Measurements from ENCODE around the gene EVX2. TPM values are rescaled to one million over a fixed set of nuclear protein-coding genes. Genes with fewer than 3 reads are reported as not detected.

Gene EVX2
- total RNA-seq = 0.09 TPM in 1 of 2 replicates, not detected in the other

GRCh38 chr2:176083796-176084261 lies at the start of gene EVX2:
EVX2 (minus strand) TSS chr2:176083962; CDS start chr2:176083776, 186 bp downstream.

GRCh38 chr2:176128982-176129796 lies 45.4 kb upstream of the EVX2 start, which contains the start of gene HOXD8:
HOXD8 (plus strand) TSS chr2:176129705; CDS start chr2:176130367, 662 bp downstream.

DNA sequence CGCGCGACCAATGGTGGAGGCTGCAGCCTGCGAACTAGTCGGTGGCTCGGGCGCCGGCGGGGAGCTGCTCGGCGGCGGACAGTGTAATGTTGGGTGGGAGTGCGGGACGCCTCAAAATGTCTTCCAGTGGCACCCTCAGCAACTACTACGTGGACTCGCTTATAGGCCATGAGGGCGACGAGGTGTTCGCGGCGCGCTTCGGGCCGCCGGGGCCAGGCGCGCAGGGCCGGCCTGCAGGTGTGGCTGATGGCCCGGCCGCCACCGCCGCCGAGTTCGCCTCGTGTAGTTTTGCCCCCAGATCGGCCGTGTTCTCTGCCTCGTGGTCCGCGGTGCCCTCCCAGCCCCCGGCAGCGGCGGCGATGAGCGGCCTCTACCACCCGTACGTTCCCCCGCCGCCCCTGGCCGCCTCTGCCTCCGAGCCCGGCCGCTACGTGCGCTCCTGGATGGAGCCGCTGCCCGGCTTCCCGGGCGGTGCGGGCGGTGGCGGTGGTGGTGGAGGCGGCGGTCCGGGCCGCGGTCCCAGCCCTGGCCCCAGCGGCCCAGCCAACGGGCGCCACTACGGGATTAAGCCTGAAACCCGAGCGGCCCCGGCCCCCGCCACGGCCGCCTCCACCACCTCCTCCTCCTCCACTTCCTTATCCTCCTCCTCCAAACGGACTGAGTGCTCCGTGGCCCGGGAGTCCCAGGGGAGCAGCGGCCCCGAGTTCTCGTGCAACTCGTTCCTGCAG lies 39.1 kb upstream of the EVX2 start, which contains the start of gene HOXD9:
TSS of gene HOXD9 (plus strand) at position 37 of the 728 bp plus-strand sequence. CDS start at position 87, 50 bp downstream.

DNA sequence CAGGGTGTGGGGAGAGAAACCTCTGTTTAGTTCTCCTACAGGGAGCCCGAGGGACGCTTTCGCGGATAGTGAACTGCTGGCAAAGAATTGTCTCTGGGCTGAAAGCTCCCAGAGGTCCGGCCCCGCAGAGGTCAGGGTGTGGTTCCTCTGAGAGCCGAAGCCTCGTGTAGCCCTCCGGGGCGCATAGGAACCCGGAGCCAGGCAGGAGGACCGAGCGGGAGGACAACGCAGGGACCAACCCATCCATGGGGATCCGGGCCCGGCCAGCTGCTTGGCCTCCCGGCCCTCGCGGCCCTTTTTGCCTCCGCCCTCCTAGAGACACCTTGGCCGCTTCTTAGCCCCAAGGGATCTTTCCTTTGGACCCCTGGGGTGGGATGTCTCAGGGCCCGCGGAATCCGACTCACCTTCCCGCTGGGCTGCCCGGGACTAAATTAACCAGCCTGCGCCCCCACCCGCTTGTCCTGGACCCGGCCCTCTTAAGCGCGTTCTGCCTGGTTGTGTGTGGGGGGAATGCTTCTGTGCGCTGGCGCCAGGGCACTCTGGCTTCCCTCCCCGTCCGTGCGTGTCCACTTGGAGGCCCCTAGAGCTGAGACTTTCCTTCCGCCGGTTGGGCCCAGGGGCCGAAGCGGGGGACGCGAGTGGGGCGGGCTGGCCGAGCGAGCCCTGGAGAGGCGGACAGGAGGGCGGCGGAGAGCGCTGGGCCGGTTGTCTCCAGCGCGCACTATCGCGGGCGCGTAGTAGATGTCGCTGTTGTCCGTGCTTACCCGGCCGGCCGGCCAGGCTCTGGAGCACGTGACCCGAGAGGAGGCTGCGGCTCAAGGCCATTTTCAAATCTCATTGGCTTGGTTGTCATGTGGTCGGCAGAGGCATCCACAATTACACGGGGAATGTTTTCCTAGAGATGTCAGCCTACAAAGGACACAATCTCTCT lies 32.4 kb upstream of the EVX2 start, which contains the start of gene HOXD10:
TSS of gene HOXD10 (plus strand) at position 896 of the 931 bp plus-strand sequence. CDS start 56 bp downstream, outside the sequence.

GRCh38 chr2:176106581-176107539 lies 23.1 kb upstream of the EVX2 start, which contains the start of gene HOXD11:
HOXD11 (plus strand) TSS chr2:176107280; CDS start chr2:176107356, 76 bp downstream.

GRCh38 chr2:176099728-176100546 lies 16.2 kb upstream of the EVX2 start, which contains the start of gene HOXD12:
HOXD12 (plus strand) TSS chr2:176099795; CDS start chr2:176099802, 7 bp downstream.

DNA sequence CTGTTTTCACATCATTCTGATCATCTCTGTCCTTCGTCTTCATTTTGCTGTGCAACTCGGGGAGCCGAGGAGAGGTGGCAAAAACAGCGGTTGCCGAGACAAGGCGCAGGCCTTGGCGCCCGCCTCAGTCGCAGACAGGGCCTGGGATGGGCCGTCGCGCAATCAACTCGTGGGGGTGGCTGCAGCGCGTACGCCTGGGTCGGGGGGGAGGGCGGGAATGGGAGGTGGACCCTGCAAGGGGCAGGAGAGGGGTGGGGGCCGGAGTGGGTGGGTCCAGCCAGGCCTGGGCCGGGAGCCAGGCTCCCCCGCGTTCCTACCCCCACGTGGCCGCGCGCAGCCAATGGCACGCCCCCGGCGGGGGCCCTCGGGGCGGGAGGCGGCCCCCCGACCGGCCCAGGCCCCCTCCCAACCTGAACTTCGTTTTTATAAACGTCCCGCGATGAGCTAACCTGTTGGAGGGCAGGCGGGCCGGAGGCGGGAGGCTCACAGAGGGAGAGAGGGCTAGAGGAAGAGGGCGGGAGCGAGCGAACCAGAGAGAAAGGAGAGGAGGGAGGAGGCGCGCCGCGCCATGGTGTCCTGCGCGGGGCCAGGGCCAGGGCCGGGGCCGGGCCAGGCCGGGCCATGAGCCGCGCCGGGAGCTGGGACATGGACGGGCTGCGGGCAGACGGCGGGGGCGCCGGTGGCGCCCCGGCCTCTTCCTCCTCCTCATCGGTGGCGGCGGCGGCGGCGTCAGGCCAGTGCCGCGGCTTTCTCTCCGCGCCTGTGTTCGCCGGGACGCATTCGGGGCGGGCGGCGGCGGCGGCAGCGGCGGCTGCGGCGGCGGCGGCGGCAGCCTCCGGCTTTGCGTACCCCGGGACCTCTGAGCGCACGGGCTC lies 8.7 kb upstream of the EVX2 start, which contains the start of gene HOXD13:
TSS of gene HOXD13 (plus strand) at position 452 of the 875 bp plus-strand sequence. CDS start at position 622, 170 bp downstream.

Other genes starting within 250 kb of the EVX2 start
- gene LNPK, start 81.7 kb downstream of the EVX2 start, total RNA-seq = 15.1 and 18.0 TPM in 2 replicates
- gene HOXD13, start 8.8 kb upstream of the EVX2 start, total RNA-seq = not detected in 2 replicates
- gene HOXD12, start 15.8 kb upstream of the EVX2 start, total RNA-seq = not detected in 2 replicates
- gene HOXD11, start 23.3 kb upstream of the EVX2 start, total RNA-seq = not detected in 2 replicates
- not detected in 2 replicates for gene HOXD10, start 32.8 kb upstream of the EVX2 start, total RNA-seq
- 0.09 TPM in 1 of 2 replicates, not detected in the other for gene HOXD9, start 38.8 kb upstream of the EVX2 start, total RNA-seq
- gene HOXD8, start 45.7 kb upstream of the EVX2 start, total RNA-seq = 1.2 and 5.0 TPM in 2 replicates
- 0.12 and 2.7 TPM in 2 replicates for gene HOXD4, start 67.6 kb upstream of the EVX2 start, total RNA-seq
- gene HOXD3, start 73.3 kb upstream of the EVX2 start, total RNA-seq = 0.09 and 0.82 TPM in 2 replicates
- not detected in 2 replicates for gene HOXD1, start 104.7 kb upstream of the EVX2 start, total RNA-seq
- 30.9 and 37.3 TPM in 2 replicates for gene MTX2, start 185.5 kb upstream of the EVX2 start, total RNA-seq